Jurkat, Clone E6-1 (cell line): Measurements from ENCODE around the gene FXYD3. TPM values are rescaled to one million over a fixed set of nuclear protein-coding genes. Genes with fewer than 3 reads are reported as not detected.

ENCODE experiments used
- DNase-seq: peaks from one replicate; pipeline ENCODE4 v3.0.0-alpha.2; 2011; ENCODE audit warnings: low read depth, low spot score
- H3K4me3 ChIP-seq: 2 replicates; pipeline ENCODE4 v1.5.1; 2011; ENCODE audit warnings: mild to moderate bottlenecking, low read length, control low read depth, moderate library complexity
- polyA plus RNA-seq: library from polyadenylated mRNA; unstranded; fragments of >200 nt; gene quantifications from one replicate; pipeline ENCODE4 v1.2.1, GENCODE V29; 2012; ENCODE audit warnings: missing spikeins; ENCODE audit not compliant: insufficient read length, insufficient read depth

The FXYD3 gene, protein sequence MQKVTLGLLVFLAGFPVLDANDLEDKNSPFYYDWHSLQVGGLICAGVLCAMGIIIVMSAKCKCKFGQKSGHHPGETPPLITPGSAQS
- polyA plus RNA-seq, result not detected

GRCh38 chr19:35115177-35115951 lies at the start of gene FXYD3:
FXYD3 (plus strand) TSS chr19:35115823; CDS start chr19:35119377, 3,554 bp downstream.
- peak within 1 kb of the TSS; percentile 33 for H3K4me3 ChIP-seq
- DNase-seq, result no peak

DNA sequence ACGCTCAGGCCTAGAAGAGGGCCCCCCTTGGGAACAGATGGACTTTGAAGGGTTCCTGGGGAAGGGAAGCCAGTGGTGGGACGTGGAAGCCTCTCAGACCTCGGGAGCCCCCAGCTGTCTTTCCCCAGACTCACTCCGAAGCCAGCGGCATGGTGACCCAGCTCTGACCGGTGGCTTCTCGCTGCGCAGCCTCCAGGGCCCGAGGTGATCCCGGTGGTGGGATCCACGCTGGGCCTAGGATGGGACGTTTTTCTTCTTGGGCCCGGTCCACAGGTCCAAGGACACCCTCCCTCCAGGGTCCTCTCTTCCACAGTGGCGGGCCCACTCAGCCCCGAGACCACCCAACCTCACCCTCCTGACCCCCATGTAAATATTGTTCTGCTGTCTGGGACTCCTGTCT lies 49.5 kb upstream of the FXYD3 start:
- DNase-seq, result no peak

GRCh38 chr19:35066691-35067563 lies 48.7 kb upstream of the FXYD3 start:
- H3K4me3 ChIP-seq, result peak overlapping the region; percentile 47

More for the DNA sequence above, 49.5 kb upstream of the FXYD3 start:
- H3K4me3 ChIP-seq, result no peak overlapping the region

GRCh38 chr19:35068941-35069634 lies 46.5 kb upstream of the FXYD3 start:
- no peak for DNase-seq
- no peak overlapping the region for H3K4me3 ChIP-seq

More at GRCh38 chr19:35066691-35067563, 48.7 kb upstream of the FXYD3 start:
- DNase-seq, result peak; percentile 93

- no peak overlapping the region for H3K4me3 ChIP-seq
- DNase-seq, result no peak
Measured at GRCh38 chr19:35069696-35070095, 45.9 kb upstream of the FXYD3 start.

DNA sequence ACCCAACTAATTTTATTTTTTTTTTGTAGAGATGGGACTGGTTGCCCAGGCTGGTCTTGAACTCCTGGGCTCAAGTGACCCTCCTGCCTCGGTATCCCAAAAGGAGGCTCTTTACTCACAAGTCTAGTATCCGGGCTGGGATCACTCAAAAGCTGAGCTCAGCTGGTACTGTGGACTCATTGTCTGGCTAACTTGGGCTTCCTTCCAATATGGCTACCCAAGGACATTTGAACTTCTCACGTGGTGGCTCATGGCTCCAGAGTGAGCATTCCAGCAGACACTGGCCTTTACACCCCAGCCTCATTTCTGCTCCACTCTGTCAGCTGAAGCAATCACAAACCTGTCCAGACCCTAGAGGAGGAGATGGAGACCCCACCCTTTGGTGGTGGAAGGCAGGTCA lies 45.2 kb upstream of the FXYD3 start:
- DNase-seq, result no peak
- no peak overlapping the region for H3K4me3 ChIP-seq

DNA sequence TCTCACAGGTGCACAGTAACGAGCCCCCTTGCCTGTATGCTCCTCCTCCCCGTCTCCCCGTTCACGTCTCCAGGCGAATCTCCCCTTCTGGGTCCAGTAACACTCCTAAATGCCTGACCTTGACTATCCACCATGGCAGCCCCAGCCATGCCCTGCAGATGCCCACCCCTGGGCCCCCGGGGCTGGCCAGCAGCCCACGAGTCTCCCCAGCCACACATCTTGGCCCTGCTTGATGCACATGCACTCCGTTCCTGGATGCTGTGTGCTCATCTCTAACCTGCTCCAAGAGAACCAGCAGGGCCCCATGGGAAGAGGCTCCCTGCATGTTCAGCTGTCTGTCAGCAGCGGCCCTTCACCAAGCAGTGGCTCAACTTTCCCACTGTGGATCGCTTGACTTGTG lies 42.1 kb upstream of the FXYD3 start:
- H3K4me3 ChIP-seq, result no peak overlapping the region
- DNase-seq, result no peak

DNA sequence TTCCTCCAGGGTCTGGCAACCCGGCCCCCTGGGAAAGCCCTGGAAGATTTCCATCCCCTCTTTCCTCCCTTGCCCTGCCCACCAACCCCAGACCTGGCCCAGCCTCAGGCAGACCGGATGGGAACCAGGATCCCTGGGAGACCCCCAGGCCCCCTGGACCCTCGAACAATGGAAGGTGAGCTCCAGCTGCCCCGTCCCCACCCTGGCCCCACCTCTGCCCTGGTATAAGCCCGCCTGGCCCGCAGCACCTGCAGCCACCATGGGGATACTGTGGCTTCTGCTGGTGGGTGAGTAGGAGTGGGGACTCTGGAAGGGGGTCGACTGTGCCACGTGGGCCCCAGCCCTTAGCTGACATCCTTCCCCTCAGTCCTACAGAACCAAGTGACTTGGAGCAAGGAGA lies 41.7 kb upstream of the FXYD3 start:
- DNase-seq, result no peak
- no peak overlapping the region for H3K4me3 ChIP-seq

GRCh38 chr19:35074426-35075201 lies 41.0 kb upstream of the FXYD3 start:
- no peak for DNase-seq
- H3K4me3 ChIP-seq, result no peak overlapping the region

DNA sequence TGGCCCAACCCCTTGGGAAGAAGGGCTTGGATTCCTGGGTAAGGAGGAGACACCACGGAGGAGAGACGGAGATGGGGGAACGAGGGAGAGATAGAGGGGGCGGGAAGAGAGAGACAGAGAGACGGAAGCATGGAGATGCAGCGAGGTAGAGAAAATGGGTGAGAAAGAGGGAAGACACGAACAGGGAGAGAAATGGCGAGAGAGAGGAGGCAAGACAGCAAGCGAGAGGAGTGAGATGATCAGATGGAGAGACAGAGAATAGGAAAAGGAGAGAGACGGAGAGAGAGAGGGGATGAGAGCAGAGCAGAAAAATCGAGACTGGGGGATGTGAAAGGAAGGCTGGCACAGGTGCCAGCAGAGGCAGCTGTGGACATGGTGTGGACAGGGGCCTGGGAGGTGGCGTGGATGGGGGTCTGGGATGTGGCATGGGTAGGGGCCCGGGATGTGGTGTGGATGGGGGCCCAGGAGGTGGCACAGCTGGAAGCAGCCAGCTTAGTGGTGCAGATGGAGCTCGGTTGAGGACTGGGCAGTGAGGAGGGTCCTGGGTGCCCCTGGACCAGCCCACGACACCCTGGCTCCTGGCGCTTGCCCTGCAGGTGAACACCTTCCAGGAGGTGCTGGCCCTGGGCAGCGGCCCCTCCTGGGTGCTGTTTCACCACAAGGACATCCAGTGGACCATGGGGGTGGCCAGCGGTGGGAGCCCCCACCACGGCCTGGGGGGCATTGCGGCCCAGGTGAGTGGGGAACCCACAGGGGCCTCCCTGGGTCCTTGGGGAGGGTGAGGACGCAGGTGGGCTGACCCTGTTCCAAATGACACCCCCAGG lies 40.2 kb upstream of the FXYD3 start:
- H3K4me3 ChIP-seq, result no peak overlapping the region
- no peak for DNase-seq

- H3K4me3 ChIP-seq, result no peak overlapping the region
- no peak for DNase-seq
Measured at GRCh38 chr19:35076026-35076370, 39.6 kb upstream of the FXYD3 start.

GRCh38 chr19:35076657-35077056 lies 39.0 kb upstream of the FXYD3 start:
- no peak overlapping the region for H3K4me3 ChIP-seq
- DNase-seq, result no peak

DNA sequence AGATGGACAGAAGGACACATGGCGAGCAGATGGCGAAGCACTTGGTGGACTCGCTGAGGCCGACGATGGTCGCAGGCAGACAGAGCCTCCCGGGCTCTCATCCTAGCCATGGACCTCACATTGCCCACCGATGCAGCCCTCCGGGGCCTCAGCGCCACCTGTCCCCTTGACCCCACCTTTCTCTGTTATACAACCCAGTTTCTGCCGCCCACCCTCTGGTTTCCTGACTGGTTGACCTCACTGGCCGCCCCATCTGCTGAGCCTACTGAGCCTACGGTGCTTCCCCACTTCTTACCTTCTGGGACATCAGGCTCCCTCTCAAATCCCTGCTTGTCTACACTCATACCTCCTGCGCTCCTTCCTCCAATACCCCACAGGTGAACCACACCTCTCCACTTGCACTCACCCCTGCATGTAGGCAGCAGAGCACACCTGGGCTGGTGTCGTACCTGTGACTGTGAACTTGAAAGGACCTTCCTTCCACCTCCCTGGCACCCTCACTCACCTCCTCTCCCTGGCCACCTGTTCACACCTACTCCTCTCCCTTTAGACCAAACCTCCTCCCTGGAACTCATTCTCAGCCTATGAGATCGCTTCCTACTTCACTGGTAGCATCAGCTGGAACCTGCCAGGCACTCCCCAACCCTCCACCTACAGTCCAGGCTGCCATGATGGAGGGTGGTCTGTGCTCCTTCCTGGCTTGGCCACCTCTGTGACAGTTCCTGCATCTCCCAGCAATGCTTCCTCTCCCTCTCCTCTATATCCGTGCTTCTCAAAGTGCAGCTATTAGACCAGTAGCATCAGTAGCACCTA lies 38.0 kb upstream of the FXYD3 start:
- DNase-seq, result no peak

DNA sequence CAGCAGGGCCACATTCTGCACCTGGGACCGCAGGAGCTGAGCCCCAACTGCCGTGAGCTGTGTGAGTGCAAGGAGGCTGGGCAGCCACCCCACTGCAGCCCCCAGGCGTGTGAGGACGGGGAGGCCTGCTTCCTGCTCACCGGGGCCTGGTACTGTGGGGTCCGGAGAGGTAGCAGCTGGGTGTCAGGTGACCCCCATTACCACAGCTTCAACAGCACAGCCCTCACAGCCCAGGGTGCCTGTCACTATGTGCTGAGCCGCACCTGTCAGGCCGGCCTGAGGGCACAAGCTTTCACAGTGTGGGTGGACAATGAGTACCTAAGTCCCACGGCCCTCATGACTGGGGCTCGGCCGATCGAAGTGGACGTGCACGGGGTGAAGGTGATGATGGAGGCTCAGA lies 35.8 kb upstream of the FXYD3 start:
- no peak for DNase-seq
- H3K4me3 ChIP-seq, result no peak overlapping the region

More for the DNA sequence above, 38.0 kb upstream of the FXYD3 start:
- no peak overlapping the region for H3K4me3 ChIP-seq

DNA sequence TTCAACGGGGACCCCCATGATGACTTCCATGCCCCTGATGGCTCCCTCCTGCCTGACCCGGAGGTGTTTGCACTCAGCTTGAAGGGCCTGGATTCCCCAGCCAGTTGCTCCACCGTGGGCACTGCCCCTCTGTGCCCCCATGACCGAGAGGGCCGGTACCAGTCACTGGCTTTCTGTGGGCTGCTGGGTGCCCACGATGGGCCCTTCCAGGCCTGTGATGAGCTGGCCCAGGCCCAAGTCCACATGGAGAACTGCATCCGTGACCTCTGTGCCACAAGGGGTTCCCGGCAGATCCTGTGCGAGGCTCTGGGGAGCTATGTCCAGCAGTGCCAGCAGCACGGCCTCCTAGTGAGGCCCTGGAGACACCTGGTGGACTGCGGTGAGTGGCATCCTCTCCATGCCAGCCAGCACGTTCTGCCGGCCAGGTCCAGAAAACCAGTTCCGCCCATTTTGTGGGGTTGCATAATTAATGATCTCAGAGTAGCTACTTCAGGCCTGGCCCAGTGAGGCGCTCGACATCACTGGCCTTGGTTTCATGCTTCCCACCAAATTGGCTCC lies 34.9 kb upstream of the FXYD3 start:
- DNase-seq, result no peak
- no peak overlapping the region for H3K4me3 ChIP-seq

DNA sequence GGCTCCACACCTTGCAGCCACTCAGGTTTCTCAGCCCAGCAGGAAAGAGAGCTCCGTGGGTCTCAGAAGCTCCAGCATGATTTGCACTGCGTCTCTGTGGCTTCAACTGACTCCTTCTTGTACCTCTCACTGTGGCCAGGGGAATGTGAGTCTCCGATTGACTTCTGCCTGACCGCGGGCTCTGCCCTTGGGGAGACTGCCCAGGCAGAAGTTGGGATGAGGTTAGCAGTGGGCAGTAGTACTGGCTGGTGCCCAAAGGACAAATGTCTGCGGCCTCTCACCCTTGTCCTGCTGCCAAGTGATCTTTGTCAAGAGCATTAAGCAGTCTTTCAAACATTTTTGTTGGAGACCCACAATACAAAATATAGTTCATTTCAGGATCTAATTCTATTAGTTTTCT lies 34.4 kb upstream of the FXYD3 start:
- DNase-seq, result no peak

More for the DNA sequence above, 34.4 kb upstream of the FXYD3 start:
- no peak overlapping the region for H3K4me3 ChIP-seq
